IPS-18c (cell line): ENCODE results near the gene SPRR2A.
"Not testable (repeated sequence)": the region's sequence is repeated elsewhere in the genome, so short reads cannot be mapped to it uniquely, and the experiment has no call there.

Experiments
- H3K4me3 ChIP-seq: 2 replicates; pipeline ENCODE4 v1.7.0; 2013; ENCODE audit warnings: low read depth, mild to moderate bottlenecking, low read length, moderate library complexity; ENCODE audit not compliant: insufficient read depth
- H3K9me3 ChIP-seq: one replicate; pipeline ENCODE4 v1.6.1; 2013; ENCODE audit warnings: mild to moderate bottlenecking, low read length, moderate library complexity; ENCODE audit not compliant: control insufficient read depth, insufficient read depth

Gene SPRR2A

DNA sequence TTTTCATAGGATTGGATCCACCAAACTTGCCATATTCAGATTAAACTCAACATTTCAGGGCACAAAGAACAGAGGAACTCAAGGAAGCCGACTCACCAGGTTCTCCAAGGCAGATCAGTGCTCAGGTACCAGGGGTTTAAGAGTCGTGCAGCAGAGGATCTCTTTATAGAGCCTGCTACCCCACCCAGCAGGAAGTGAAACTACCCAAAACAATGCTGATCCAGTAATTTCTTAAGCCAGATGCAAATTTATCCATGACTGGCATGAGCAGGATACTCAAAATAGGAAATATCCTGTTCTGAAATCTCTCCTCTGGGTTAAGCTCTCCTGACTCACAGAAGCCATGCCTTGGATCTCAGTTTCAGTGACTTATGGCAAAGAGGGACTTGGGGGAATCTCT, at the start of gene SPRR2A:
Gene SPRR2A, minus strand, starts transcription at position 138 of the 400 bp plus-strand sequence. CDS start 777 bp downstream, outside the sequence.
- H3K9me3 ChIP-seq, result no peaks in the 10 kb centered on the region

GRCh38 chr1:153100245-153100644, 42.9 kb upstream of the SPRR2A start:
- no peaks in the 10 kb centered on the region for H3K9me3 ChIP-seq
- H3K4me3 ChIP-seq, result no peak overlapping the region

More for the DNA sequence above, at the start of gene SPRR2A:
- no peak within 1 kb of the TSS for H3K4me3 ChIP-seq

DNA sequence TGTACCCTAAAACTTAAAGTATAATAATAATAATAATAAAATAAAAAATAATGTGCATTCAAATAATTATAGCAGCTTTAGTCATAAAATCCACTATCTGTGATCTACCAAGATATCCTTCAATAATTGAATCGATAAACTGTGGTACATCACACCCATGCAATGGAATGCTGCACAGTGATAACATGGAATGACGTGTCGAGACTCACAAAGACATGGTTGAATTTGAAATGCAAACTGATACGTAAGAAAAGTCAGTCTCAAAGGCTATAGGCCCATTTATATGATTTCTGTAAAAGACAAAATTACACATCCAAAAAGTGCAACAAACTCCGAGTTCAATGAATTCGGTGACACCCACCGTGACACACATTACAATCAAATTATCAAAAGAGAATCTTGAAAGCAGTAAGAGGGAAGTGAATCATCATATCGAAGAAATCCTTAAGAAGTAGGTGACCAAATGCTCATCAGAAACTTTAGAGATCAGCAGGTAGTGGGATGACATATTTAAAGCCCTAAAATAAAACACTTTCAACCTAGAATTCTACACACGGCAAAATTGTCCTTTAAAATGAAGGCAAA, 42.2 kb upstream of the SPRR2A start:
- H3K4me3 ChIP-seq, result no peak overlapping the region
- H3K9me3 ChIP-seq, result no peaks in the 10 kb centered on the region

- no peaks in the 10 kb centered on the region for H3K9me3 ChIP-seq
Observed at GRCh38 chr1:153095764-153096163, 38.5 kb upstream of the SPRR2A start.

DNA sequence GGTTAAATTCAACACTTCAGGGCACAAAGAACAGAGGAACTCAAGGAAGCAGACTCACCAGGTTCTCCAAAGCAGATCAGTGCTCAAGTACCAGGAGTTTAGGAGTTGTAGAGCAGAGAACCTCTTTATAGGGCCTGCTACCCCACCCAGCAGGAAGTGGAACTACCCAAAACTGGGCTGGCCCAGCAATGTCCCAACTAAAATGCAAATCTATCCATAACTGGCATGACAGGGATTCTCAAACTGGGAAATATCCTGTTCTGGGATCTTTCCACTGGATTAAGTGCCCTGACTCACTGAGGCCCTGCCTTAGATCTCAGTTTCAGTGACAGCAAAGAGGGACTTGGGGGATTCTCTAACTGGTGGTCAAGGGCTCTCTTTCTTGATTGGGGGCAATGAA, 37.1 kb upstream of the SPRR2A start, which contains the start of gene SPRR2E:
Gene SPRR2E, minus strand, starts transcription at position 101 of the 400 bp plus-strand sequence. CDS start 775 bp downstream, outside the sequence.
- Histone ChIP-seq H3K9me3 (no peaks in the 10 kb centered on the region), H3K4me3 (no peak within 1 kb of the TSS)

More at GRCh38 chr1:153095764-153096163, 38.5 kb upstream of the SPRR2A start:
- no peak overlapping the region for H3K4me3 ChIP-seq

DNA sequence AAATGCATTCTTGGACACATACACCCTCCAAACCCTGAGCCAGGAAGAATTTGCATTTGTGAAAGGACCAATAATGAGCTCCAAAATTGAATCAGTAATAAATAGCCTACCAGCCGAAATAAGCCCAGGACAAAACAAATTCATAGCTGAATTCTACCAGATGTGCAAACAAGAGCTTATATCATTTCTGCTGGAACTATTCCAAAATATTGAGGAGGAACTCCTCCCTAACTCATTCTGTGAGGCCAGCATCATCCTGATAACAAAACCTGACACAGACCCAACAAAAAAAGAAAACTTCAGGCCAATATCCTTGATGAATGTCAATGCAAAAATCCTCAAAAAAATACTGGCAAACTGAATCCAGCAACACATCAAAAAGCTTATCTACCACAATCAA, 30.3 kb upstream of the SPRR2A start:
- H3K9me3 ChIP-seq, result no peaks in the 10 kb centered on the region

GRCh38 chr1:153081736-153082135, 24.4 kb upstream of the SPRR2A start:
- no peak overlapping the region for H3K4me3 ChIP-seq

More for the DNA sequence above, 30.3 kb upstream of the SPRR2A start:
- H3K4me3 ChIP-seq, result no peak overlapping the region

DNA sequence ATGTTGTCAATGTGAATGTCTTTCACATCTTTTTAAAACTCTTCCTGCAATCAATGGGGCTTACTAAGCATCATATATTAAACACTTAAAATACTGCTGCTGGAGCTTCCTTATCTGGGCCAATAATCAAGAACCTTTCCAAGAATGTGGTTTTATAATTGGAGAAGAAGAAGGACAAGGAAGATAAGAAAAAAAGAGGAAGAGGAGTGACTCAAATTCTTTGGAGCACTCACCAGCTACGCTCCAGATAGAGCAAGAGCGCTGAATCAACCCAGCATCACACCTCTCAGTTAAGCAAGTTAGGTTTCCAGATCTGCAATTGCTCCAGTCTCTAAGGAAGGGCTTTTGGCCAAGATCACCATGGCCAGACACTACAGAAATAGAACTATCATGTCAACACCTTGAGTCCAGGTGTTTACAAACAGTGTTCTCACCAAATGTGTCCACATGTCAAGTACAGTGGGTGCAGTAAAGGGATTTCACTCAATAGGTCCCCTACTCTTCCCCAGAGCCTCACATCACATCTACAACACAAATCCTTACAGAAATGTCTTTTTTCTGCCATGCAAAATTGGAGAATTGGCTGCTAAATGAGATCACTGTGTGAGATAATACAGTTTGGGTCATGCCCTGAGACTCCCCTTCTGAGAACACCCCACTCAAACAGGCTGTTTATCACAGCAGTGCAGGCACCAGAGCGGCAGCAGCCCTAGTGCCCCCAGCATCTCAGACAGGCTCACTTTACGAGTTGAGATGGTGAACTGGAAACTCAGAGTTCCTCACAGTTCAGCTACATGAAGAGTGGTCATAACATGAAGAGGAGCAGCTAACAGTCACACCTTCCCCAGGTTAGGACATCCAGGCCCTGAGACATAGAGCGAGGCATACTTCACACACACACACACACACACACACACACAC, 15.8 kb upstream of the SPRR2A start:
- Histone ChIP-seq H3K4me3 (no peak overlapping the region), H3K9me3 (no peaks in the 10 kb centered on the region)

More at GRCh38 chr1:153081736-153082135, 24.4 kb upstream of the SPRR2A start:
- H3K9me3 ChIP-seq, result no peaks in the 10 kb centered on the region

GRCh38 chr1:153071511-153071910, 14.2 kb upstream of the SPRR2A start, which contains the start of gene SPRR2B:
Gene SPRR2B, minus strand, starts transcription at chr1:153071611. Its CDS starts 772 bp downstream, at chr1:153070839.
- Histone ChIP-seq H3K9me3 (no peaks in the 10 kb centered on the region), H3K4me3 (no peak within 1 kb of the TSS)

GRCh38 chr1:153070243-153070642, 12.9 kb upstream of the SPRR2A start:
- no peak overlapping the region for H3K4me3 ChIP-seq
- H3K9me3 ChIP-seq, result no peaks in the 10 kb centered on the region

GRCh38 chr1:153058826-153059784, 1.8 kb upstream of the SPRR2A start:
- Histone ChIP-seq H3K9me3 (no peaks in the 10 kb centered on the region), H3K4me3 (no peak overlapping the region)

DNA sequence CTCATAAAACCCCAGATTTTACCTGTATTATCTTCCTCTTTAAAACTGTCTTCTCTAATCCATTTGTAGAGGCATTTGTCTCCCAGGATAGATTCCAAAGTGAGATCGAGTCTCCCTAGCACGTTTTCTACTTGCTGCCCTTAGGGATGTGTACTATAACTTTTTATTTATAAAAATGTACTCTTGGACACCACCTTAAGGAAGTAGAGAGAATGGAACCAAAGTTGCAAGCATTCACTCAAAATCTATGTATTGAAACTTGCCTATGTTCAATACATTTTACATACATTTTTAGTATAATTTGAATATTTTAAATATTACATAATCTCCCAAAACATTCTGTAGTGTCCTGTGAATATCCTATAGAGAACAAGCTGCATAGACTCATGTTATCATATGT, 842 bp upstream of the SPRR2A start:
- Histone ChIP-seq H3K9me3 (no peaks in the 10 kb centered on the region), H3K4me3 (no peak overlapping the region)

- H3K4me3 ChIP-seq, H3K9me3 ChIP-seq: not testable (repeated sequence)
Observed at GRCh38 chr1:153056111-153056510, 1.2 kb downstream of the SPRR2A start.

DNA sequence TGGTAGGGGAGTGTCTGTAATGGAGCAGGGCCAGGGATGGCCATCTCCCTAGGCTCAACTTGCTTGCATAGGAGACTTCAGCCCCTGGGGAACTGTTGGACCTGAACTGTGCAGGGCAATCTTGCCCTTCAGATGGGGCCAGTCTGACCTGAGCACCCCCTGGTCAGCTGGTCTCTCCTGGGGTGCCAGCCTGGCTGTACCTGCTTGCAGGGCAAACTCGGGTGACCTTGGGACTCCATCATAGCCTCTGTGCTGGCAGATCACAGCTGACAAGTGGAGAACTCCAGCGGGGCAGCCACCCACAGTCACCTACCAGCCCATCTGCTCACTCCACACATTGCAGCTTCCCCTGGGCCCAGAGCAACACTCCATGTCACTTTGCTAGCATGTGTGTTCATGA, 8.1 kb downstream of the SPRR2A start:
- H3K4me3 ChIP-seq, result no peak overlapping the region
- no peaks in the 10 kb centered on the region for H3K9me3 ChIP-seq

DNA sequence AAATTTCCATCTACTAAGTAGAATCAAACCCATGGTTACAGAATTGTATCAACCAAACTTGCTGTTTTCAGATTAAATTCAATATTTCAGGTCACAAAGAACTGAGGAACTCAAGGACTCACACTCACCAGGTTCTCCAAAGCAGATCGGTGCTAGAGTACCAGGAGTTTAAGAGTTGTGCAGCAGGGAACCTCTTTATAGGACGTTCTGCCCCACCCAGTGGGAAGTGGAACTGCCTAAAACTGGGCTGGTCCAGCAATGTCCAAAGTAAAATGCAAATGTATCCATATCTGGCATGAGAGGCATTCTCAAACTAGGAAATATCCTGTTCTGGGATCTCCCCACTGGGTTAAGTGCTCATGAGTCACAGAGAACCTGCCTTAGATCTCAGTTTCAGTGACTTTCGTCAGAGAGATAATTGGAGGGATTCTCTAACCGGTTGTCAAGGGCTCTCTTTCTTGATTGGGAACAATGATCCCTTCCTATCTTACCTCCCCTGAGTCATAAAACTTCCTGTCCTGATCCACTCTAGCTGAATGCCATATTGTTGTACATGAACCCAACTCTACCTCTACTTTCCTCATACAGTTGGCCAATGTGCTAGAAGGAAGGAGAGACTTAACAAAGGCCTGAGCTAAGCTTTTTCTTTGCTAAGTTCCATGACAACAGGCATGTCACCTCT, 16.2 kb downstream of the SPRR2A start, which contains the start of gene SPRR2D:
Gene SPRR2D, minus strand, starts transcription at position 171 of the 682 bp plus-strand sequence. CDS start 774 bp downstream, outside the sequence.
- Histone ChIP-seq H3K4me3 (no peak within 1 kb of the TSS), H3K9me3 (no peaks in the 10 kb centered on the region)

GRCh38 chr1:153035211-153035610, 22.1 kb downstream of the SPRR2A start:
- Histone ChIP-seq H3K9me3 (no peaks in the 10 kb centered on the region), H3K4me3 (no peak overlapping the region)
